ENCODE measurements around the gene CD58. TPM values are rescaled to one million over a fixed set of nuclear protein-coding genes. Genes with fewer than 3 reads are reported as not detected.

The CD58 gene
- total RNA-seq, 2 experiments from 2014 or later = 11.1 to 12.7 TPM

DNA sequence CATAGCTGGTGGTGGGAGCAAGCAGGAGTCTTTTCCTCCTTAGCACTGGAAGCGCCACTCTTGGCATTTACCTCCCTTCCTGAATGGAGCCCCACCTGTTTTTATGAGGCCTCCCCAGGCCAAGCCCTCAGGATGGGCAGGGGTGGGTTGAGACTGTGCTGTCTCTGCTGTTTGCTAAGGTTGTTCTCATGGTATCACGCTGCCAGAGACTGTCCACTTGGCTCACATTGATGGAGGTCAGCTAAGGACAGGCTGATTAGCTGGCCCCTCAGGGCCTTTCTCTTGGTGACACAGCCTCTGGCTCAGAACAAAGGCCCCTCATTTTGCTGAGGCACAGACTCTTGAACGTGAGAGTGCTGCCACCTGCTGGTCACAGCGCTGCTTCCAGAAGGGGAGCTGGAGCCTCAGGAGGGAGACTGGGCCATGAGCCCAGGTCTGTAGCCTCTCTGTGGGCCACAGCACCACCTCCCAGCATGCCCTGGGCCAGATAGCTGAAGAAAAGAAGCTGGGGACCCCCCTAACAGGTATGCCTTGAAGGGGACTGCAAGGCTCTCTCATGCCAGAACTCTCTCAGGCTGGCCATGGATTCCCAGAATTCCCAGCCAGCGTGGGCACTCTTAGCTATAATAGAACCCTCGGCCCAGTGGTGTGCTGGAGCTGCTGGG is 85.6 kb downstream of the CD58 start:
- no peaks in the 10 kb centered on the region for H3K27me3 Mint-ChIP-seq
- no peak overlapping the region for H3K4me3 Mint-ChIP-seq
- no peaks in the 10 kb centered on the region for H3K9me3 Mint-ChIP-seq
- peak; percentile 96 for ATAC-seq
- TF ChIP-seq, protein P1, sequence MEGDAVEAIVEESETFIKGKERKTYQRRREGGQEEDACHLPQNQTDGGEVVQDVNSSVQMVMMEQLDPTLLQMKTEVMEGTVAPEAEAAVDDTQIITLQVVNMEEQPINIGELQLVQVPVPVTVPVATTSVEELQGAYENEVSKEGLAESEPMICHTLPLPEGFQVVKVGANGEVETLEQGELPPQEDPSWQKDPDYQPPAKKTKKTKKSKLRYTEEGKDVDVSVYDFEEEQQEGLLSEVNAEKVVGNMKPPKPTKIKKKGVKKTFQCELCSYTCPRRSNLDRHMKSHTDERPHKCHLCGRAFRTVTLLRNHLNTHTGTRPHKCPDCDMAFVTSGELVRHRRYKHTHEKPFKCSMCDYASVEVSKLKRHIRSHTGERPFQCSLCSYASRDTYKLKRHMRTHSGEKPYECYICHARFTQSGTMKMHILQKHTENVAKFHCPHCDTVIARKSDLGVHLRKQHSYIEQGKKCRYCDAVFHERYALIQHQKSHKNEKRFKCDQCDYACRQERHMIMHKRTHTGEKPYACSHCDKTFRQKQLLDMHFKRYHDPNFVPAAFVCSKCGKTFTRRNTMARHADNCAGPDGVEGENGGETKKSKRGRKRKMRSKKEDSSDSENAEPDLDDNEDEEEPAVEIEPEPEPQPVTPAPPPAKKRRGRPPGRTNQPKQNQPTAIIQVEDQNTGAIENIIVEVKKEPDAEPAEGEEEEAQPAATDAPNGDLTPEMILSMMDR (IDR thresholded peaks at IDR 0.05) = peak; percentile 94
- intact Hi-C loops (cut with micrococcal nuclease) = loop anchor here (5.0 kb wide), 2 partner anchors 123 to 333 kb away; no protein-coding TSS in a partner anchor
- H3K4me1 Mint-ChIP-seq (ENCODE audit: low read depth) = peaks cover 4% of the 10 kb centered on the region
- no peak overlapping the region for H3K27ac Mint-ChIP-seq
- DNase-seq = peak; percentile 95
- ChIA-PET CTCF (interaction anchor here (0.6 to 14.7 kb wide), 84 partner anchors 8 to 461 kb away, joined by 3 to 460 read pairs (median 5); no protein-coding TSS in a partner anchor), POLR2A (interaction anchor here (0.7 to 1.1 kb wide), 5 partner anchors 9 to 346 kb away, joined by 3 to 6 read pairs (median 3); no protein-coding TSS in a partner anchor)
- H3K36me3 Mint-ChIP-seq (ENCODE audit: low read depth) = no peaks in the 10 kb centered on the region

DNA sequence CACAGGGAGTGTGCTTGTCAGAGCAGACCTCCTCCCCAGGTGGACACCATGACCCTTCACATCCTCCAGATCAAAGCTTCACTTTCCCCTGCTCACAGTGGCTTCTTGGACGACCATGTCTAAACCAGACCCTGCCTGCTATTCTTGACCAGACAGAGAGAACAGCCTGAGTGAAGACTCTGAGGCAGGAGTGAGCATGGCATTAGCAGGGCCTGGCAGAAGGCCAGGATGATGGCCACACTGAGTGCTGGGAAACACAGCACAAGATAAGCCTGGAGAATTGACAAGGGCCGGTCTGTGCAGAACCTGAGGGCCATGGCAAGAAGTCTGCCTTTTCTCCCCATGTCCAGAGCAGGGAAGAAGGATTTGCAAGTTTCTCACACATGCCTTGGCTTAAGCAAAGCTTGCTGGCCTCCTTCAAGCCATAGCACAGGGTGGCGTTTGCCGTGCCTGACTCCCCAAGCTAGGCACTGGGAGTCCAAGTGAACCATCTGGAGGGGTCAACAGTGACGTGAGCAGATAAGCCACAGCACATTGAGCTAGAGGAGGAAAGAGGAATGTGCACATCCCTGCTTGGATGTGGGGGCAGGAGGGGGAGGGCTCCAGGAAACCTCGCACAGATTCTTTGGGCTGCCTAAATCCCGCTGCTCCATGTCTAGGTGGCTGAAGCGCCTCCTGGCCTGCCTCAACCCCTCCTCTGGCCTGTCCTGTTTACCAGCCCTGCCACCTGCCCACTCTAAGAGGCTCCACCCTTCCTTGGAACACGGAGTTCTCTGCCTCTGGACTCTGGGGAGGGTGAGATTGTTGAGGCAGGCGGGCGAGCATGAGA is 87.1 kb downstream of the CD58 start:
- ChIA-PET CTCF (interaction anchor here (0.5 to 14.7 kb wide), 19 partner anchors 10 to 358 kb away, joined by 3 to 460 read pairs (median 6); no protein-coding TSS in a partner anchor), POLR2A (interaction anchor here (1.0 to 1.1 kb wide), 2 partner anchors 93 to 575 kb away, joined by 3 read pairs; no protein-coding TSS in a partner anchor)
- no peak overlapping the region for H3K4me3 Mint-ChIP-seq
- no peaks in the 10 kb centered on the region for H3K4me1 Mint-ChIP-seq (ENCODE audit: low read depth)
- TF ChIP-seq, protein P1 (IDR thresholded peaks at IDR 0.05) = no peak
- intact Hi-C loops (cut with micrococcal nuclease) = no loop called here
- no peak overlapping the region for H3K27ac Mint-ChIP-seq
- no peaks in the 10 kb centered on the region for H3K36me3 Mint-ChIP-seq (ENCODE audit: low read depth)
- H3K27me3 Mint-ChIP-seq = no peaks in the 10 kb centered on the region
- no peaks in the 10 kb centered on the region for H3K9me3 Mint-ChIP-seq
- DNase-seq (no peak), ATAC-seq (no peak)

DNA sequence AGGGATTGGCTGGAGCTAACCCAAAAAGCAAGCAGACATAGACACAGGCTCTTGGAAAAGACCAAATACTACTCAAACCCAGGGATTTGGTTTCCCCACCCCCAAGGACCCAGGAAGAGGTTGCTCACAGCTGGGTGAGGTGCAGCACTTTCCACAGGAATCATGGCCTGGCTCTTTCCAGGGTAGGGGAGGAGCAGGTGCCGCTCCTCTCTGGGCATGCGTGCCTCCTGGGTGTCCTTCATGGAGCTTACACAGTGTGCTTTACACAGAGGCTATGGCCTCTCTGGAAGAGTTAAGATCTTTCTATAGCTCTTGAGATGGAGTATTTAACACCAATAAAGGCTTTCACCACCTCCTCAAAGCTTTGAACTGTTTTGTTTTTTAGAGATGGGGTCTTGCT is 88.3 kb downstream of the CD58 start:
- H3K27ac Mint-ChIP-seq = no peak overlapping the region
- ChIA-PET POLR2A (interaction anchor here (0.7 kb wide), 1 partner anchor 84 kb away, joined by 3 read pairs; no protein-coding TSS in a partner anchor), CTCF (interaction anchor here (1.9 to 14.7 kb wide), 3 partner anchors 9 to 337 kb away, joined by 5 to 460 read pairs (median 177); no protein-coding TSS in a partner anchor)
- H3K9me3 Mint-ChIP-seq = no peaks in the 10 kb centered on the region
- ATAC-seq (no peak), DNase-seq (no peak)
- no peak overlapping the region for H3K4me3 Mint-ChIP-seq
- H3K36me3 Mint-ChIP-seq (ENCODE audit: low read depth) = no peaks in the 10 kb centered on the region
- intact Hi-C loops (cut with micrococcal nuclease) = no loop called here
- H3K27me3 Mint-ChIP-seq = no peaks in the 10 kb centered on the region
- TF ChIP-seq, protein P1 (IDR thresholded peaks at IDR 0.05) = no peak
- no peaks in the 10 kb centered on the region for H3K4me1 Mint-ChIP-seq (ENCODE audit: low read depth)

DNA sequence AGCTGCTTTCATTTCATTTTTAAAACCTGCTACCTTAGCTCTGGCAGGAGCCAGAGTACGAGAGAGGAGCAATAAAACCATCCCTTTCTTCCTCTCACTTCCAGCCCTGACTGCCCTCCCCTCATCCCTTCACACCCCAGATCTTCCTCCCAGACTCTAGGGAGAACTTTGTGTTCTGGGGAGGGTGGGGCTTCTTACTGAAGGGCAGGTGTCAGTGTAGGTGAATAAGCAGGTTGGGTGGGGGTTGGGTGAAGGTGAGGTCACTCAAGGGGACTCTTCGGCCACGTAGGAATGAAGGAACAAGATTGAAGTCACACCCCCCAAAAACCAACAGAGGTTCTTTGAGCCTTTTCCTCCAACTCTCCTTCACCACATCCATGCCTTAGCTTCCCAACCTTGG is 88.9 kb downstream of the CD58 start:
- no peaks in the 10 kb centered on the region for H3K9me3 Mint-ChIP-seq
- DNase-seq (no peak), ATAC-seq (no peak)
- ChIA-PET CTCF (interaction anchor here (8.0 to 14.7 kb wide), 2 partner anchors 16 to 337 kb away, joined by 177 to 460 read pairs; no protein-coding TSS in a partner anchor), POLR2A (interaction anchor here (0.7 kb wide), 1 partner anchor 85 kb away, joined by 3 read pairs; no protein-coding TSS in a partner anchor)
- no peak overlapping the region for H3K27ac Mint-ChIP-seq
- intact Hi-C loops (cut with micrococcal nuclease) = no loop called here
- H3K4me1 Mint-ChIP-seq (ENCODE audit: low read depth) = no peaks in the 10 kb centered on the region
- TF ChIP-seq, protein P1 (IDR thresholded peaks at IDR 0.05) = no peak
- H3K36me3 Mint-ChIP-seq (ENCODE audit: low read depth) = no peaks in the 10 kb centered on the region
- H3K4me3 Mint-ChIP-seq = no peak overlapping the region
- H3K27me3 Mint-ChIP-seq = no peaks in the 10 kb centered on the region
